Fibroblast of the aortic adventitia (primary cell): Measurements from ENCODE around the gene FLT3. TPM values are rescaled to one million over a fixed set of nuclear protein-coding genes. Genes with fewer than 3 reads are reported as not detected.

Experiments
- DNase-seq: peaks from one replicate; pipeline ENCODE4 v3.0.0-alpha.2; 2010; ENCODE audit warnings: low read depth
- H3K4me3 ChIP-seq: 2 replicates; pipeline ENCODE4 v1.5.1; 2011; ENCODE audit warnings: low read depth, mild to moderate bottlenecking, control low read depth, low read length, moderate library complexity
- total RNA-seq: library from RNA; depleted of rRNA; stranded (reverse); fragments of >200 nt; gene quantifications from 2 replicates; pipeline ENCODE4 v1.2.3, GENCODE V29; 2012; ENCODE audit warnings: low replicate concordance
- TF ChIP-seq, protein P1 (sequence below): IDR thresholded peaks from 2 replicates; pipeline ENCODE4 v1.5.1; 2011; ENCODE audit warnings: mild to moderate bottlenecking, low read length, control low read depth, inconsistent platforms; ENCODE audit not compliant: insufficient read depth

The FLT3 gene
- total RNA-seq, 1 donor: not detected

DNA sequence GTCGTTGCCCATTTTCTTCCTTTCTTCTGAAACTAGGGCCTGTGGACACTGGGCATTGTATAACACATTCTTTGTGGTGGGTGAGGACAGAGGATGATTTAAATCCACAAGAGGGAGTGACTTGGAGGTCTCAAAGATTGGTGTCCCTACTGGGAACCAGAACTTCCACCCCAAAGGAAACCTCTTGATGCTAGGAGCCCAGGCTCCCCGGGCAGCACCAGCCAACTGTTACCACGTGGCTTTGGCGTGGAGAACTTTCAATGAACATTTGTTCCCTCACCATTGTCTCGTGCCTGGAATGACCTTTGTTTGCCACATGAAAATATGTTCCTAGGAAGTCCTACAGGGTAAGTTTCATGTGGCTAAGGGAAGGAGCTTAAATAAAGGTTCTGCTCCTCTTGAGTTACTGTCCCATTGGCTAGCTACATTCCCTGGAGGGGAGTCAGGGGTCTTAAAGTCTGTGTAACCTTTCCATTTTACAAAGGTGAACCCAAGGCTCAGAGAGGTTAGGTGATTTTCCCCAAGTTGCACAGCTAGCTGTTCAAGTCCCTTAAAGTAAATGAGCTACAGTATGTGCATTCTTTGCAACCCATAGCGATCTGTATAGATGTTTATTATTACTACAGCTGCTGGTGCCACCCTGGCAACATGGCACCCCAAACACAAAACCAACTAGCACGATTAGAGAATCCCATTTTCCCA lies 126.3 kb downstream of the FLT3 start:
- H3K4me3 ChIP-seq: no peak overlapping the region
- DNase-seq: no peak
- TF ChIP-seq, protein P1, sequence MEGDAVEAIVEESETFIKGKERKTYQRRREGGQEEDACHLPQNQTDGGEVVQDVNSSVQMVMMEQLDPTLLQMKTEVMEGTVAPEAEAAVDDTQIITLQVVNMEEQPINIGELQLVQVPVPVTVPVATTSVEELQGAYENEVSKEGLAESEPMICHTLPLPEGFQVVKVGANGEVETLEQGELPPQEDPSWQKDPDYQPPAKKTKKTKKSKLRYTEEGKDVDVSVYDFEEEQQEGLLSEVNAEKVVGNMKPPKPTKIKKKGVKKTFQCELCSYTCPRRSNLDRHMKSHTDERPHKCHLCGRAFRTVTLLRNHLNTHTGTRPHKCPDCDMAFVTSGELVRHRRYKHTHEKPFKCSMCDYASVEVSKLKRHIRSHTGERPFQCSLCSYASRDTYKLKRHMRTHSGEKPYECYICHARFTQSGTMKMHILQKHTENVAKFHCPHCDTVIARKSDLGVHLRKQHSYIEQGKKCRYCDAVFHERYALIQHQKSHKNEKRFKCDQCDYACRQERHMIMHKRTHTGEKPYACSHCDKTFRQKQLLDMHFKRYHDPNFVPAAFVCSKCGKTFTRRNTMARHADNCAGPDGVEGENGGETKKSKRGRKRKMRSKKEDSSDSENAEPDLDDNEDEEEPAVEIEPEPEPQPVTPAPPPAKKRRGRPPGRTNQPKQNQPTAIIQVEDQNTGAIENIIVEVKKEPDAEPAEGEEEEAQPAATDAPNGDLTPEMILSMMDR: no peak

DNA sequence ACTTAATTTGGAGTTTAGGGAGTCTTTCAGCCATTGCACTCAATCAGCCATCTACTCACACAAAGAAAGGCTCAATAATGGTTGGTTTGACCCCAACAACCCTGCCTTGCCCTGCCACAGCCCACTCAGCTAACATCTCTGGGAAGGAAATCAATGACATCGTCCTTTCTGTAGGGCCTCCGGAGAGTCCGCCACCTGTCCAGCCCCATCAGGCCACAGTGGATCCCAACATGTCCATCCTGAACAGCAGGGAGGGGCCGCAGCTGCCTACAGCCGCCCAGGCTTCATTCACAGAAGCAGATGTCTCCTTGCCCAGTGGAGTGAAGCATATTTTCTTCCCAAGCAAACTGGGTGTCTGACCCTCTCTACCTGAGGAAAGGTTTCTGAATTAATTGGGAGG lies 127.1 kb downstream of the FLT3 start:
- TF ChIP-seq, protein P1: no peak
- H3K4me3 ChIP-seq: no peak overlapping the region
- no peak for DNase-seq

DNA sequence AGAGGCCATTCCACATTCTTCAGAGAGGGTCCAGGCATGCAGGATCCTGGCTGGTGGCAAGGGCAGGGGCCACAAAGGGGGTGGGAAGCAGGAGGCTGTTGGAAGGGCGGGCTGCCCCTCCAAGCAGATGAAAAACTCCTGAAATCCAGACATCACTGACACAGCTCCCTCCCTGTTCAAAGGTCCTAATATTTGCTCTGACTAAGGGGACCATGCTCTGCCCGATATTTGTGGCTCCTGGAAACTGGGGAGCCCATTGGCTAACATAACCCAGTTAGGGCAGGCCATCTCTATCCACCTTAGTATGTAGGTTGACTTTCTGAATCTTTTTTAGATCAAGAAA lies 127.9 kb downstream of the FLT3 start:
- no peak overlapping the region for H3K4me3 ChIP-seq
- no peak for DNase-seq
- TF ChIP-seq, protein P1: no peak

DNA sequence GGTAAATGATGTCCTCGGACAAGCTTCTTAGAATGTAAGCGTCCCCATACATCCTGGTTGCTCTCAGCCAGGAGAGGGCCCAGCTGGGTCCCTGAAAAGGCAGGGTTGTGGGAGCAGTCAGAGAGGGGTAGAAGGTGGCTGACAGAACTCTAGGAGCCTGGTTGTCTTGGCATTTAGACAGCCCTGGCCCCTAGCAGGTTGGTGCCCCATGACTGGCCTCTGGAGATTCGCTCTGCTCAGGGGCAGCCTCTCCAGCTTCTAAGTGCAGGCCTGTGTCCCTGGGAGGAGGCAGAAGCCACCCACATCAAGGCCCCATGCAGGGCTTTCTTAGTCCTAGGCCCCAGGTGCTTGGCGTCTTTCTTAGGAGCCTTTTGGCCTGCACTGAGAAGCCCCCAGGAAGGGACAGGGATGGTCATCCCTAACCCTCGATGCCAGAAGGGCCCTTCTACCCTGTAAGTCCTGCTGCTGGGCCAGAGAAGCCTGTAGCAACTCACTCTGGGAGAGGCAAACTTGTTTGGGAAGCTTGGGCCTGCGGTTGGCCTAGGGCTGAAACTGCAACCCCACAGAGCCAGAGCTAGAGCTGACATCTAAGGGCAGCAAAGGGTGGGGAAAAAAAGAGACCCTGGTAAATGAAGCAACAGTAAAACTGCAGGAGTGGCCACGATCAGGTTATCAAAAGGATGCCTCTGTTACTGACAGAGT lies 128.4 kb downstream of the FLT3 start:
- DNase-seq: no peak
- TF ChIP-seq, protein P1: no peak
- no peak overlapping the region for H3K4me3 ChIP-seq

DNA sequence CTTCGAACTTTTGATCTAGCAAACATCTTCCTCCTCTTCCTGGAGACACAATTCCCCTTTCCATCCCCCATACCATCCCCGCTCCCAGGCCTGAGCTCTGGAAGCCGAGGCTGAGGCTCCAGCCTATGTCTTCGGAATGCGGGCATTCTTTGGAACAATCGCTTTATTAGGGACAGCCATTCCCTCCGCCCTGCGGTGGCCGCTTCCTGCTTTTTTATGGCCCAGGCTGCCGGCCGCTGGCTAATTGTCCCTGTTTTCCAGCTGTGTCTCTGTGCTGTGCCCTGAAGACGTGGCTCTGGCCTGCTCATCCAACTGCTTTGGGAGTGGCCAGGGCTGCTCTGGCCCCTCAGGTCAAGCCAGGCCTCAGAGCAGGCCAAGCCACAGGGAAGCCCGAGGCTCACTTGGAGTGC lies 129.1 kb downstream of the FLT3 start:
- TF ChIP-seq, protein P1: no peak

DNA sequence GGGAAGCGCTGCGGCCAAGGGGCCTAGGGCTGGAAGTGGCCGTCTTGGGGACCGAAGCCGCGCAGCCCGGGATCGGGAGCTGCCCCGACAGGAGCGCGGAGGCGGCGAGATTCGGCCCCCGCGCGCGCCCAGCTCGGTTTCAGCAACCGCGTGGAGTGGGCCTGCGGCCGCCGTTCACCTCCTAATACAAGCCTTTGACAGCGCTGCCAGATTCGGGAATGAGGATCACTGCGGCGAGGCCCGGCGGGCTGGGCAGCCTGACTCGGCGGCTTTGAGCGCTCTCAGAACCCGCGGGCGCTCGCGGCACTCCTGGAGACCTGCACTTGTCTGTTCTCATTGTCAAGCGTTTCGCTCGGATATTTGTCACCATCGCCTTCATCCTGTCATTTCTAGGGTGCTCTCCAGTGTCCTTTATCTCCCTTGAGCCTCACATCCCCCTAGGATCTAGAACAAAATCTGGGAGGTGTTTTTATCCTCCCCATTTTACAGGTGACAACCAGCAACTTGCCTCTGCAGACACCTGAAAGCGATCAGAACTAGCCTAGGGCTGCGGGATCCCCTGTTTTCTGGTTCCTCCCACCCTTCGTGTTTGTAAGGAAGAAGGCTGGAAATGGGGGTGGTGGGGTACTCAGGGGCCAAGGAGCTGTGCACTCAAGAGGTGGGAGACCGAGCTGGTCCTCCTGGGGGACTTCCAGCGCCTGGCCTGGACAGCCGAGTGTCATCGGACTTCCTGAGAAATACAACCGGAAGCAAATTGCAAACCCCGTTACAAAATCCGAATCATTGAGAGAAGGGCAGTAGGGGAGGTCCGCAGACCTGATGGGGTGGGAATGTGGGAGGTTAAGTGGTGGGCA lies 129.8 kb downstream of the FLT3 start:
- TF ChIP-seq, protein P1: no peak
- DNase-seq: no peak
- H3K4me3 ChIP-seq: no peak overlapping the region

More for the DNA sequence above, 129.1 kb downstream of the FLT3 start:
- DNase-seq: no peak
- H3K4me3 ChIP-seq: no peak overlapping the region
